Measurements from ENCODE around the gene TECRL. TPM values are rescaled to one million over a fixed set of nuclear protein-coding genes. Genes with fewer than 3 reads are reported as not detected.

Gene TECRL
- total and polyA plus RNA-seq, 2 experiments from 2014 or later, result not detected

DNA sequence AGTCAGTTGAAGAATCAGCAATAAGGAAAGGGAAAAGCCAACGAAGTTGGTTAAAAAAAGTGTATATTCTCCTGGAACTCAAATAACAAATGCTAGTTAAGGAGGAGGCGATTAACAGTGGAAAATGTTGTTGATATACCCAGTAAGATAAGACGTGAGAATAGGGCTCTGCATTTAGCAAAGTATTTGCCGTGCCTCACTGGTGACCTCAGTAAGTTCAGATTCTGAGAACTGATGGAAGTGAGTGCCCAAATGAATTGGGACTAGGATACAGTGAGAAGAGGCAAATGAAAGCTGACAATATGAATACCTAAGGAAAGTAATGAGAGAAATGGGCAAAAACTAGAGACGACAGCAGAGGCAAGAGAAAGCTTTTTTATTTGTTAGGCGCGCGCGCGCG, 3.5 kb downstream of the TECRL start:
- Histone ChIP-seq H3K9me2 (ENCODE audit: insufficient read depth) (no peaks in the 10 kb centered on the region), H3K4me1 (ENCODE audit: insufficient read depth) (no peaks in the 10 kb centered on the region), H3K36me3 (ENCODE audit: low read depth) (no peaks in the 10 kb centered on the region), H3K4me2 (ENCODE audit: unreplicated experiment) (no peak overlapping the region), H2AFZ (no peak overlapping the region), H3K79me2 (ENCODE audit: insufficient read depth) (no peaks in the 10 kb centered on the region), H3F3A (ENCODE audit: insufficient read depth) (no peaks in the 10 kb centered on the region), H3K27me3 (replicated peaks; ENCODE audit: insufficient read depth) (no peaks in the 10 kb centered on the region), H3K9ac (no peak overlapping the region), H3K4me3 (no peak overlapping the region), H3K27ac (no peak overlapping the region), H3K9me3 (ENCODE audit: low read depth) (no peaks in the 10 kb centered on the region), H4K20me1 (ENCODE audit: insufficient read depth) (no peaks in the 10 kb centered on the region)
- in situ Hi-C loops (cut with MboI), result no loop called here
- DNase-seq, result no peak
- WGBS, 2 experiments (ENCODE audit: low coverage in 1 of 2, low lambda C conversion rate in 2 of 2, missing lambda C conversion rate in 2 of 2), result 42 to 53% methylated on average over 11 of the region's 11 CpGs
- no peak for TF ChIP-seq EZH2 (IDR thresholded peaks at IDR 0.05; ENCODE audit: insufficient read depth, poor library complexity, severe bottlenecking)
- TF ChIP-seq EZH2phosphoT487 (IDR thresholded peaks at IDR 0.05; ENCODE audit: insufficient read depth, low read depth), result no peak

GRCh38 chr4:64402684-64403083, 6.6 kb downstream of the TECRL start:
- TF ChIP-seq EZH2 (IDR thresholded peaks at IDR 0.05; ENCODE audit: insufficient read depth, poor library complexity, severe bottlenecking) (no peak), EZH2phosphoT487 (IDR thresholded peaks at IDR 0.05; ENCODE audit: insufficient read depth, low read depth) (no peak)
- H3K27me3 ChIP-seq (replicated peaks; ENCODE audit: insufficient read depth), result no peaks in the 10 kb centered on the region
- 0 to 1% methylated on average over 2 of the region's 2 CpGs for WGBS, 2 experiments (ENCODE audit: low coverage in 1 of 2, low lambda C conversion rate in 2 of 2, missing lambda C conversion rate in 2 of 2)
- H3K27ac ChIP-seq, result no peak overlapping the region
- H3K9me3 ChIP-seq (ENCODE audit: low read depth), result no peaks in the 10 kb centered on the region
- H3K9me2 ChIP-seq (ENCODE audit: insufficient read depth), result no peaks in the 10 kb centered on the region
- no peak overlapping the region for H2AFZ ChIP-seq
- in situ Hi-C loops (cut with MboI), result no loop called here
- no peaks in the 10 kb centered on the region for H3K36me3 ChIP-seq (ENCODE audit: low read depth)
- H3F3A ChIP-seq (ENCODE audit: insufficient read depth), result no peaks in the 10 kb centered on the region
- no peak overlapping the region for H3K4me2 ChIP-seq (ENCODE audit: unreplicated experiment)
- no peaks in the 10 kb centered on the region for H4K20me1 ChIP-seq (ENCODE audit: insufficient read depth)
- no peak overlapping the region for H3K9ac ChIP-seq
- no peak for DNase-seq
- H3K4me1 ChIP-seq (ENCODE audit: insufficient read depth), result no peaks in the 10 kb centered on the region
- H3K4me3 ChIP-seq, result no peak overlapping the region
- no peaks in the 10 kb centered on the region for H3K79me2 ChIP-seq (ENCODE audit: insufficient read depth)

DNA sequence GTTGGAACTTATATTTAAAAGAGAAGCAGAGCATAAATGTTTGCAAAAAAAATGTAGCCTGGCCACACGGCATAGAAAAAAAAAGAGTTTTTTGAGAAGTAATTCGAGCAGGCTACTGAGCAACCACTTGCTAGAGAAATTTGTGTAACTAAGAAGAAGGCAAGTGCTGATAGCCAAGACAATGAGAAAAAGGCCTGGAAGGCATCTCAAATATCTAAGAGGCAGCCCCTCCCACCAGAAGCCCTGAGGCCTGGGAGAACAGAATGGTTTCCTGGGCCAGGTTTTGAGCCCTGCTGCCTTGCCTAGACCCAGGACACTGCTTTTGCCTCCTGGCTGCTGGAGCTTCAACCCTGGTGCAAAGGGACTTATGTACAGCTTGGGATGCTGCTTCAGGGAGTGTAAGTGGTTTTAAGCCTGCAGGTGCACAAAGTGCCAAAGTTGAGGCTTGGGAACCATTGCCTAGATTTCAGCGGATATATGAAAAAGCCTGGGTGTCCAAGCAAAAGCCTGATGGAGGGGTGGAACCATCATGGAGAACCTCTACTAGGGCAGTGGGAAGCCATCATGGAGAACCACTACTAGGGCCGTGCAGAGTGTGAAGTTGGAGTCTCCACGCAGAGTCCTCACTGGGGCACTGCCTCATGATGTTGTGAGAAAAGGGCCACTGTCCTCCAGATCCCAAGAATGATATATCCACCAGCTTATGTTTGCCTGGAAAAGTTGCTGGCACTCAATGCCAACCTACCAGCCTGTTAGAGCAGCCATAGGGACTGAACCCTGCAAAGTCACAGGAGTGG, 9.7 kb downstream of the TECRL start:
- H3K27ac ChIP-seq, result no peak overlapping the region
- DNase-seq, result no peak
- H4K20me1 ChIP-seq (ENCODE audit: insufficient read depth), result no peaks in the 10 kb centered on the region
- no peak for TF ChIP-seq EZH2phosphoT487 (IDR thresholded peaks at IDR 0.05; ENCODE audit: insufficient read depth, low read depth)
- TF ChIP-seq EZH2 (IDR thresholded peaks at IDR 0.05; ENCODE audit: insufficient read depth, poor library complexity, severe bottlenecking), result no peak
- no peak overlapping the region for H2AFZ ChIP-seq
- no peak overlapping the region for H3K9ac ChIP-seq
- 18 to 26% methylated on average over 5 of the region's 5 CpGs for WGBS, 2 experiments (ENCODE audit: low coverage in 1 of 2, low lambda C conversion rate in 2 of 2, missing lambda C conversion rate in 2 of 2)
- H3K4me1 ChIP-seq (ENCODE audit: insufficient read depth), result no peaks in the 10 kb centered on the region
- no peaks in the 10 kb centered on the region for H3K79me2 ChIP-seq (ENCODE audit: insufficient read depth)
- H3K4me3 ChIP-seq, result no peak overlapping the region
- H3K36me3 ChIP-seq (ENCODE audit: low read depth), result no peaks in the 10 kb centered on the region
- no peaks in the 10 kb centered on the region for H3K27me3 ChIP-seq (replicated peaks; ENCODE audit: insufficient read depth)
- H3F3A ChIP-seq (ENCODE audit: insufficient read depth), result no peaks in the 10 kb centered on the region
- in situ Hi-C loops (cut with MboI), result no loop called here
- H3K9me3 ChIP-seq (ENCODE audit: low read depth), result no peaks in the 10 kb centered on the region
- no peaks in the 10 kb centered on the region for H3K9me2 ChIP-seq (ENCODE audit: insufficient read depth)
- H3K4me2 ChIP-seq (ENCODE audit: unreplicated experiment), result no peak overlapping the region

DNA sequence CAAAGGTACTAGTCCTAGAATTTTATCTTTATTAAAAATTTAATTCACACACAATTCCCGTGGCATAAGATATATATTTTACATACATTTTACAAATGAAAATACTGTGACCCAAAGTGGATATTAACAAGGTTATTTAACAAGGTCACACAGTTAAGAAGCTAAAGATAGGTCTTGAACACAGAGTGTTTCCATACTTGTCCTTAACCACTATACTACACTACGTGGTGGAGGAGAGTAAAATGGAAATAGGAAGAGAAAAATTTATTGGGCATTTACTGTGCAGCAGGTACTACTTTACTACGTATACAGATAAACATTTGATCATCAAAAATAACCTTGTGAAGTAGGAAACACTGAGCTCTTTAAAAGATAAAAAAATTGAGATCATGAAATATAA, 14.8 kb downstream of the TECRL start:
- no peak for TF ChIP-seq EZH2phosphoT487 (IDR thresholded peaks at IDR 0.05; ENCODE audit: insufficient read depth, low read depth)
- no peak for TF ChIP-seq EZH2 (IDR thresholded peaks at IDR 0.05; ENCODE audit: insufficient read depth, poor library complexity, severe bottlenecking)
- Histone ChIP-seq H3K9ac (no peak overlapping the region), H3K4me2 (ENCODE audit: unreplicated experiment) (no peak overlapping the region), H3K79me2 (ENCODE audit: insufficient read depth) (no peaks in the 10 kb centered on the region), H3K9me3 (ENCODE audit: low read depth) (no peaks in the 10 kb centered on the region), H3K9me2 (ENCODE audit: insufficient read depth) (no peaks in the 10 kb centered on the region), H3K4me1 (ENCODE audit: insufficient read depth) (no peaks in the 10 kb centered on the region), H3K4me3 (no peak overlapping the region), H4K20me1 (ENCODE audit: insufficient read depth) (no peaks in the 10 kb centered on the region), H3K27ac (no peak overlapping the region), H3K36me3 (ENCODE audit: low read depth) (no peaks in the 10 kb centered on the region), H2AFZ (no peak overlapping the region), H3F3A (ENCODE audit: insufficient read depth) (no peaks in the 10 kb centered on the region), H3K27me3 (replicated peaks; ENCODE audit: insufficient read depth) (no peaks in the 10 kb centered on the region)
- DNase-seq, result no peak
- 8 to 13% methylated on average over 3 of the region's 3 CpGs for WGBS, 2 experiments (ENCODE audit: low coverage in 1 of 2, low lambda C conversion rate in 2 of 2, missing lambda C conversion rate in 2 of 2)
- in situ Hi-C loops (cut with MboI), result no loop called here

Measured in GM23248 (cell line).